Neural crest cell (in vitro differentiated cells): Measurements from ENCODE around the gene STAMBP. TPM values are rescaled to one million over a fixed set of nuclear protein-coding genes. Genes with fewer than 3 reads are reported as not detected.

ENCODE experiments used
- DNase-seq: peaks from one replicate; pipeline ENCODE4 v3.0.0; 2021; ENCODE audit warnings: low read depth, mixed read lengths, low spot score
- H3K27ac Mint-ChIP-seq: one replicate; pipeline ENCODE4 v1.8.0; 2021; ENCODE audit warnings: mild to moderate bottlenecking, mixed read lengths; ENCODE audit not compliant: unreplicated experiment
- H3K27me3 Mint-ChIP-seq: 2 replicates; pipeline ENCODE4 v1.8.0; 2021; ENCODE audit warnings: low read depth, mild to moderate bottlenecking, mixed read lengths
- H3K36me3 Mint-ChIP-seq: 2 replicates; pipeline ENCODE4 v1.8.0; 2021; ENCODE audit warnings: low read depth, mild to moderate bottlenecking, mixed read lengths
- H3K4me1 Mint-ChIP-seq: 2 replicates; pipeline ENCODE4 v1.8.0; 2021; ENCODE audit warnings: mixed read lengths
- H3K4me3 Mint-ChIP-seq: one replicate; pipeline ENCODE4 v1.8.0; 2021; ENCODE audit warnings: mild to moderate bottlenecking, mixed read lengths
- H3K9me3 Mint-ChIP-seq: 2 replicates; pipeline ENCODE4 v1.8.0; 2021; ENCODE audit warnings: mixed read lengths
- total RNA-seq: library from RNA; stranded (reverse); gene quantifications from 2 replicates; pipeline ENCODE4 v1.2.1, GENCODE V29; 2021
- TF ChIP-seq, protein P1 (sequence below): fragments of 200-600 bp; sonication (generic); conservative IDR thresholded peaks from 2 replicates; pipeline ENCODE4 v1.5.0; 2021; ENCODE audit warnings: antibody characterized with exemption, mild to moderate bottlenecking

Gene STAMBP
- total RNA-seq, 1 donor from 2014 or later = 37.4 TPM

DNA sequence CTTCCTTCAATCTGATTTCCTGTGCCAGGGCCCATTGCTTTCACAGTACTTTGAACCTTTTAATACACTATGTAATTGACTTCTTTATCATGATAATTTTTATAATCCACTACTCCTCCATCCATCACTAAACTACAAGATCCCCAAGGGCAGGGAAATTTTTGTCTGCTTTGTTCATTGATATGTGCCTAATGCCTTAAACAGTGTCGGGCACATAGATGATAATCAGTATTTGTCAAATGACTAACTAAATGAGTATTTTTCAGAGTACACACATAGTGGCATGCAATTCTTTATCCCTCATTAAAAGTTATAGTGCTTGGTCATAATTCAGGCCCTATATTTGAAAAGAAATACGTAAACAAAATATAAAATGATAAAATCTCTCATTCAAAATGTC is 5.3 kb upstream of the STAMBP start:
- H3K36me3 Mint-ChIP-seq = no peaks in the 10 kb centered on the region
- peaks cover 80% of the 10 kb centered on the region for H3K27me3 Mint-ChIP-seq
- TF ChIP-seq, protein P1, sequence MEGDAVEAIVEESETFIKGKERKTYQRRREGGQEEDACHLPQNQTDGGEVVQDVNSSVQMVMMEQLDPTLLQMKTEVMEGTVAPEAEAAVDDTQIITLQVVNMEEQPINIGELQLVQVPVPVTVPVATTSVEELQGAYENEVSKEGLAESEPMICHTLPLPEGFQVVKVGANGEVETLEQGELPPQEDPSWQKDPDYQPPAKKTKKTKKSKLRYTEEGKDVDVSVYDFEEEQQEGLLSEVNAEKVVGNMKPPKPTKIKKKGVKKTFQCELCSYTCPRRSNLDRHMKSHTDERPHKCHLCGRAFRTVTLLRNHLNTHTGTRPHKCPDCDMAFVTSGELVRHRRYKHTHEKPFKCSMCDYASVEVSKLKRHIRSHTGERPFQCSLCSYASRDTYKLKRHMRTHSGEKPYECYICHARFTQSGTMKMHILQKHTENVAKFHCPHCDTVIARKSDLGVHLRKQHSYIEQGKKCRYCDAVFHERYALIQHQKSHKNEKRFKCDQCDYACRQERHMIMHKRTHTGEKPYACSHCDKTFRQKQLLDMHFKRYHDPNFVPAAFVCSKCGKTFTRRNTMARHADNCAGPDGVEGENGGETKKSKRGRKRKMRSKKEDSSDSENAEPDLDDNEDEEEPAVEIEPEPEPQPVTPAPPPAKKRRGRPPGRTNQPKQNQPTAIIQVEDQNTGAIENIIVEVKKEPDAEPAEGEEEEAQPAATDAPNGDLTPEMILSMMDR = no peak
- DNase-seq = no peak
- peaks cover under 1% of the 10 kb centered on the region for H3K4me1 Mint-ChIP-seq
- no peaks in the 10 kb centered on the region for H3K9me3 Mint-ChIP-seq
- no peak overlapping the region for H3K27ac Mint-ChIP-seq
- no peak overlapping the region for H3K4me3 Mint-ChIP-seq

GRCh38 chr2:73823916-73824523 is 4.7 kb upstream of the STAMBP start:
- DNase-seq = no peak
- peaks cover 80% of the 10 kb centered on the region for H3K27me3 Mint-ChIP-seq

GRCh38 chr2:73825408-73825807 is 3.4 kb upstream of the STAMBP start:
- Mint-ChIP-seq H3K9me3 (no peaks in the 10 kb centered on the region), H3K4me3 (peak overlapping the region; percentile 4), H3K27me3 (peaks cover 69% of the 10 kb centered on the region), H3K27ac (no peak overlapping the region), H3K36me3 (no peaks in the 10 kb centered on the region), H3K4me1 (peaks cover 15% of the 10 kb centered on the region)
- DNase-seq = no peak
- TF ChIP-seq, protein P1 = no peak

More at GRCh38 chr2:73823916-73824523, 4.7 kb upstream of the STAMBP start:
- TF ChIP-seq, protein P1 = peak; percentile 96
- H3K36me3 Mint-ChIP-seq = no peaks in the 10 kb centered on the region
- no peaks in the 10 kb centered on the region for H3K9me3 Mint-ChIP-seq
- no peak overlapping the region for H3K4me3 Mint-ChIP-seq
- H3K4me1 Mint-ChIP-seq = peaks cover 5% of the 10 kb centered on the region
- H3K27ac Mint-ChIP-seq = no peak overlapping the region

DNA sequence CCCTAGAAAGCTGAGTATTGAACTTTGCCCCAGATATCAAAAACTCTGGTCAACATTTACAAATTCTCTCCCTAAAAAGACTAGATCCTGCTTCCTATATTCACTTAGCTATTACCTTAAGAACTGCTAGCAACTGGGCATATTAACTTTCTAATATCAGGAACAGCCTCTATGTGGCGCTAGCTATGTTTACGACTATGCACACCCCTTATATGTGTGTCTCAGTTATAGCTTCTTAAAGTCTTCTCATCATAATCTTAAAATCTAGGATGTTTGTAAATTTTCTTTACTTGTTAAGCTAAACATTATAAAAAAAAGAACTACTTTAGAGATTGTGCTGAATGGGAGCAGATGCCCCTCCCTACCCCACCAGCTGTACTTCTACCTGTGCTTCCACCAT is 1.7 kb upstream of the STAMBP start:
- Mint-ChIP-seq H3K9me3 (no peaks in the 10 kb centered on the region), H3K27me3 (peaks cover 53% of the 10 kb centered on the region), H3K36me3 (no peaks in the 10 kb centered on the region), H3K4me3 (no peak overlapping the region), H3K27ac (no peak overlapping the region), H3K4me1 (peaks cover 19% of the 10 kb centered on the region)
- TF ChIP-seq, protein P1 = peak; percentile 53
- no peak for DNase-seq

GRCh38 chr2:73827660-73828388 is 937 bp upstream of the STAMBP start:
- Mint-ChIP-seq H3K9me3 (no peaks in the 10 kb centered on the region), H3K27ac (no peak overlapping the region), H3K27me3 (peaks cover 46% of the 10 kb centered on the region), H3K4me3 (peak overlapping the region; percentile 52), H3K36me3 (peaks cover 4% of the 10 kb centered on the region), H3K4me1 (peaks cover 22% of the 10 kb centered on the region)
- TF ChIP-seq, protein P1 = no peak
- DNase-seq = no peak
